Ishikawa (cell line): ENCODE measurements around the gene EGFR.

ENCODE experiments used
- CEBPB ChIP-seq: IDR thresholded peaks from 2 replicates; pipeline ENCODE4 v1.6.1; 2012
- CREB1 ChIP-seq: IDR thresholded peaks from 2 replicates; pipeline ENCODE4 v1.6.1; 2012; ENCODE audit warnings: low read depth
- EGR1 ChIP-seq: IDR thresholded peaks from 2 replicates; pipeline ENCODE4 v1.6.1; 2012
- EP300 ChIP-seq: IDR thresholded peaks from 2 replicates; pipeline ENCODE4 v1.6.1; 2012; ENCODE audit warnings: borderline replicate concordance
- FOXM1 ChIP-seq: IDR thresholded peaks from 2 replicates; pipeline ENCODE4 v1.6.1; 2012; ENCODE audit warnings: low read depth, borderline replicate concordance
- MAX ChIP-seq: IDR thresholded peaks from 2 replicates; pipeline ENCODE4 v1.6.1; 2012
- NFIC ChIP-seq: IDR thresholded peaks from 2 replicates; pipeline ENCODE4 v1.6.1; 2012
- RAD21 ChIP-seq: IDR thresholded peaks from 2 replicates; pipeline ENCODE4 v1.6.1; 2012; ENCODE audit warnings: low read depth
- REST ChIP-seq: IDR thresholded peaks from 2 replicates; pipeline ENCODE4 v1.6.1; 2012; ENCODE audit warnings: low read depth, mild to moderate bottlenecking
- TAF1 ChIP-seq: IDR thresholded peaks from 2 replicates; pipeline ENCODE4 v1.6.1; 2012; ENCODE audit warnings: low read depth, mild to moderate bottlenecking
- TCF12 ChIP-seq: IDR thresholded peaks from 2 replicates; pipeline ENCODE4 v1.6.1; 2012; ENCODE audit warnings: low read depth
- TEAD4 ChIP-seq: IDR thresholded peaks from 2 replicates; pipeline ENCODE4 v1.6.1; 2012
- USF1 ChIP-seq: IDR thresholded peaks from 2 replicates; pipeline ENCODE4 v1.6.1; 2012
- YY1 ChIP-seq: IDR thresholded peaks from 2 replicates; pipeline ENCODE4 v1.6.1; 2012; ENCODE audit warnings: low read depth
- ZBTB7A ChIP-seq: IDR thresholded peaks from 2 replicates; pipeline ENCODE4 v1.6.1; 2012; ENCODE audit warnings: low read depth

The EGFR gene

GRCh38 chr7:55128693-55129394 lies 110.0 kb downstream of the EGFR start:
- TF ChIP-seq TEAD4: no peak
- no peak for TF ChIP-seq REST

DNA sequence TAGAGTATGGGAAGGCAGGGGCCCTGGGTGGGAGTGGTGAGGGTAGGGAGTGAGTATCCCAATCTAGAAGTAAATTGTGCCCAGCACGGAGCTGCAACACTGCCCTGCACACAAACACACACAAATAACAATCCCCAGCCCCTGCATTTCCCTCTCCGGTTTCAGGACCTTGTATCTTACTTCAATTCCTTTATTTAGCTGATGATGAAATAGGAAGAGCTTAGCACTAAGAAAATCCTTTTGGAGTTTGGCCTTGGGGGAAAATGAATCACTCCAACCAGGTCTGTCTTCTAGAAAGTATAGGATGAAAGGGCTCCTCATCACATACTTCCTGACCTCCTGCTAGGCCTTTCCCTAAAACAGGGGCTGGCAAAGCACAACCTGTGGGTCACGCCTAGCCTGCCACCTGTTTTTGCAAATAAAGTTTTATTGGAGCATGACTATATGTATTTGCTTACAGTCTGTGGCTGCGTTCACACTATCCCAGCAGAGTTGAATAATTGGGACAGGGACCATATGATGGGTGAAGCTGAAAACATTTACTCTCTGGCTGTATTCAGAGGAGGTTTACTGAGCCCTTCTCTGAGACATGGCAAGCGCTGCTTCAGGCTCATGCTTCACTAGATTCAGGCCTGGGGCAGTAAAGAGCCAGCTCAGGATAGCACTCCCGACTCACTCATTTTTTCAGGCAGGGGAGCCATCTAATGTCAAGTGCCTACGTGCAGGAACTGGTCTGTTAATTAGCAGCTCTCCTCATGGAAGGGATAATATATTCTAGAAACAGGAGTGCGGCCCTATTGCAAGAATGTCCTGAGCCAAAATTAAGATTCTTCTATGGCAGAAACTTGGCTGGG lies 111.0 kb downstream of the EGFR start:
- TF ChIP-seq FOXM1 (no peak), ZBTB7A (no peak), MAX (no peak), YY1 (no peak), TAF1 (no peak)

- TF ChIP-seq TAF1: no peak
- no peak for TF ChIP-seq RAD21
- no peak for TF ChIP-seq MAX
- TF ChIP-seq FOXM1: no peak
- no peak for TF ChIP-seq TCF12
- no peak for TF ChIP-seq TEAD4
- TF ChIP-seq YY1: no peak
- no peak for TF ChIP-seq EGR1
- no peak for TF ChIP-seq EP300
- no peak for TF ChIP-seq NFIC
Observed at GRCh38 chr7:55130395-55131141, 111.8 kb downstream of the EGFR start.

GRCh38 chr7:55131142-55131929 lies 112.5 kb downstream of the EGFR start:
- no peak for TF ChIP-seq EGR1
- TF ChIP-seq MAX: no peak
- TF ChIP-seq YY1: no peak
- TF ChIP-seq EP300: no peak
- no peak for TF ChIP-seq CEBPB
- TF ChIP-seq ZBTB7A: no peak
- TF ChIP-seq TEAD4: no peak
- no peak for TF ChIP-seq CREB1
- no peak for TF ChIP-seq FOXM1
- no peak for TF ChIP-seq TAF1
- TF ChIP-seq TCF12: no peak
- TF ChIP-seq RAD21: no peak
- no peak for TF ChIP-seq REST
- TF ChIP-seq NFIC: no peak
- TF ChIP-seq USF1: no peak

- no peak for TF ChIP-seq MAX
- no peak for TF ChIP-seq NFIC
- no peak for TF ChIP-seq YY1
- no peak for TF ChIP-seq EGR1
- TF ChIP-seq FOXM1: no peak
- no peak for TF ChIP-seq TEAD4
- no peak for TF ChIP-seq EP300
- no peak for TF ChIP-seq REST
- no peak for TF ChIP-seq CREB1
- TF ChIP-seq RAD21: no peak
Observed at GRCh38 chr7:55132550-55132889, 113.7 kb downstream of the EGFR start.
